GM18861 (cell line): ENCODE data around the gene FAM13A.
A peak's percentile ranks its signal among the peaks of the same experiment; 100 is the strongest.
"Not testable (repeated sequence)": the region's sequence is repeated elsewhere in the genome, so short reads cannot be mapped to it uniquely, and the experiment has no call there.

Source experiments
- ATAC-seq: cut with Tn5 transposase; IDR thresholded peaks from one replicate; pipeline ENCODE4 v1.9.1; 2021; ENCODE audit not compliant: unreplicated experiment

Gene FAM13A

GRCh38 chr4:89000844-89001360 lies 56.1 kb downstream of the FAM13A start:
- ATAC-seq, result no peak

- no peak for ATAC-seq
Observed at GRCh38 chr4:89000382-89000781, 56.6 kb downstream of the FAM13A start.

GRCh38 chr4:88999392-88999930 lies 57.5 kb downstream of the FAM13A start:
- ATAC-seq, result no peak

GRCh38 chr4:88998891-88999290 lies 58.1 kb downstream of the FAM13A start:
- no peak for ATAC-seq

- ATAC-seq, result no peak
Observed at GRCh38 chr4:88998001-88998400, 59.0 kb downstream of the FAM13A start.

GRCh38 chr4:88995874-88996273 lies 61.1 kb downstream of the FAM13A start:
- ATAC-seq, result no peak

- ATAC-seq, result not testable (repeated sequence)
Observed at GRCh38 chr4:88995257-88995656, 61.7 kb downstream of the FAM13A start.

GRCh38 chr4:88993246-88993645 lies 63.7 kb downstream of the FAM13A start:
- ATAC-seq, result no peak

- ATAC-seq, result no peak
Observed at GRCh38 chr4:88991746-88992145, 65.2 kb downstream of the FAM13A start.

GRCh38 chr4:88989990-88990389 lies 67.0 kb downstream of the FAM13A start:
- ATAC-seq, result no peak

GRCh38 chr4:88985088-88985773 lies 71.8 kb downstream of the FAM13A start:
- ATAC-seq, result no peak

- ATAC-seq, result no peak
Observed at GRCh38 chr4:88982757-88983156, 74.2 kb downstream of the FAM13A start.

GRCh38 chr4:88981993-88982392 lies 75.0 kb downstream of the FAM13A start:
- peak; percentile 98 for ATAC-seq

GRCh38 chr4:88981556-88981955 lies 75.4 kb downstream of the FAM13A start:
- ATAC-seq, result no peak

GRCh38 chr4:88979276-88979675 lies 77.7 kb downstream of the FAM13A start:
- no peak for ATAC-seq

- no peak for ATAC-seq
Observed at GRCh38 chr4:88976775-88977035, 80.3 kb downstream of the FAM13A start.

GRCh38 chr4:88975958-88976774 lies 80.8 kb downstream of the FAM13A start:
- ATAC-seq, result no peak

- ATAC-seq, result no peak
Observed at GRCh38 chr4:88971536-88971935, 85.4 kb downstream of the FAM13A start.

- ATAC-seq, result no peak
Observed at GRCh38 chr4:88969746-88970145, 87.2 kb downstream of the FAM13A start.

- no peak for ATAC-seq
Observed at GRCh38 chr4:88969271-88969670, 87.7 kb downstream of the FAM13A start.

GRCh38 chr4:88967883-88968331 lies 89.1 kb downstream of the FAM13A start:
- no peak for ATAC-seq

- no peak for ATAC-seq
Observed at GRCh38 chr4:88965053-88965452, 91.9 kb downstream of the FAM13A start.
